NCI-H2081 treated with DMSO at 0.1 percent for 48 hours (cell line): ENCODE data around the gene TMEM59.

Experiments used
- DNase-seq: peaks from one replicate; lab custom pipeline; 2025; lab: John Stamatoyannopoulos, UW

The TMEM59 gene

GRCh38 chr1:53982034-53982762 is 70.8 kb downstream of the TMEM59 start:
- no peak for DNase-seq

GRCh38 chr1:53981220-53981619 is 71.8 kb downstream of the TMEM59 start:
- no peak for DNase-seq

- DNase-seq: no peak
Measured at GRCh38 chr1:53979712-53980450, 73.1 kb downstream of the TMEM59 start.
